DND-41 (cell line): ENCODE data around the gene IFI44.
A peak's percentile ranks its signal among the peaks of the same experiment; 100 is the strongest.

Source experiments
- ATAC-seq: fragments of 200-7000 bp; cut with Tn5 transposase; 3 replicates; pipeline ENCODE4 v1.9.1; 2021; ENCODE audit warnings: low read depth; ENCODE audit not compliant: insufficient read depth
- DNase-seq: peaks from one replicate; pipeline ENCODE4 v3.0.0-alpha.2; 2020
- H2AFZ ChIP-seq: 2 replicates; pipeline ENCODE4 v1.6.0; 2012; ENCODE audit warnings: low read depth, low read length
- H3K27ac ChIP-seq: 2 replicates; pipeline ENCODE4 v1.5.1; 2012; ENCODE audit warnings: low read length, inconsistent platforms
- H3K27me3 ChIP-seq: fragments of 200-600 bp; sonication (generic); 2 replicates; pipeline ENCODE4 v1.6.0; 2012; ENCODE audit warnings: low read length, mild to moderate bottlenecking, inconsistent platforms; ENCODE audit not compliant: insufficient read depth, poor library complexity
- H3K36me3 ChIP-seq: 2 replicates; pipeline ENCODE4 v1.5.1; 2012; ENCODE audit warnings: low read length, inconsistent platforms; ENCODE audit not compliant: insufficient read depth
- H3K4me1 ChIP-seq: 2 replicates; pipeline ENCODE4 v1.5.1; 2012; ENCODE audit warnings: mild to moderate bottlenecking, low read length; ENCODE audit not compliant: insufficient read depth
- H3K4me2 ChIP-seq: 2 replicates; pipeline ENCODE4 v1.6.0; 2012; ENCODE audit warnings: mild to moderate bottlenecking, moderate library complexity, low read length, inconsistent platforms; ENCODE audit not compliant: insufficient read depth
- H3K4me3 ChIP-seq, 2 experiments: fragments of 200-600 bp in 1 of 2; shearing (Covaris generic) in 1 of 2; 2 replicates each; pipeline ENCODE4 v1.5.1; 2012 to 2016; ENCODE audit warnings: inconsistent platforms in 2 of 2, low read length in 2 of 2, mild to moderate bottlenecking in 2 of 2, low read depth in 1 of 2, moderate library complexity in 1 of 2
- H3K79me2 ChIP-seq: 2 replicates; pipeline ENCODE4 v1.6.0; 2012; ENCODE audit warnings: low read length, inconsistent platforms; ENCODE audit not compliant: insufficient read depth
- H3K9ac ChIP-seq: 2 replicates; pipeline ENCODE4 v1.6.0; 2012; ENCODE audit warnings: low read depth, mild to moderate bottlenecking, inconsistent platforms, low read length, moderate library complexity
- H3K9me3 ChIP-seq: 2 replicates; pipeline ENCODE4 v1.5.1; 2012; ENCODE audit warnings: low read length, moderate library complexity, mild to moderate bottlenecking, inconsistent platforms; ENCODE audit not compliant: insufficient read depth, severe bottlenecking
- H4K20me1 ChIP-seq: 2 replicates; pipeline ENCODE4 v1.6.0; 2012; ENCODE audit warnings: low read length; ENCODE audit not compliant: insufficient read depth
- EZH2 ChIP-seq: IDR thresholded peaks from 3 replicates; pipeline ENCODE4 v1.6.1; 2012; ENCODE audit warnings: borderline replicate concordance, low read depth, mild to moderate bottlenecking, moderate library complexity, low read length, inconsistent platforms; ENCODE audit not compliant: severe bottlenecking
- TF ChIP-seq, protein P1 (sequence below): IDR thresholded peaks from 2 replicates; pipeline ENCODE4 v1.5.1; 2012; ENCODE audit warnings: borderline replicate concordance, low read length, moderate library complexity, mild to moderate bottlenecking; ENCODE audit not compliant: poor library complexity, severe bottlenecking; ENCODE audit errors: extremely low read depth

Gene IFI44

GRCh38 chr1:78640462-78640861 lies 9.2 kb upstream of the IFI44 start:
- no peak overlapping the region for H3K9ac ChIP-seq
- H3K4me3 ChIP-seq, result no peak overlapping the region
- TF ChIP-seq EZH2, result no peak
- TF ChIP-seq, protein P1, sequence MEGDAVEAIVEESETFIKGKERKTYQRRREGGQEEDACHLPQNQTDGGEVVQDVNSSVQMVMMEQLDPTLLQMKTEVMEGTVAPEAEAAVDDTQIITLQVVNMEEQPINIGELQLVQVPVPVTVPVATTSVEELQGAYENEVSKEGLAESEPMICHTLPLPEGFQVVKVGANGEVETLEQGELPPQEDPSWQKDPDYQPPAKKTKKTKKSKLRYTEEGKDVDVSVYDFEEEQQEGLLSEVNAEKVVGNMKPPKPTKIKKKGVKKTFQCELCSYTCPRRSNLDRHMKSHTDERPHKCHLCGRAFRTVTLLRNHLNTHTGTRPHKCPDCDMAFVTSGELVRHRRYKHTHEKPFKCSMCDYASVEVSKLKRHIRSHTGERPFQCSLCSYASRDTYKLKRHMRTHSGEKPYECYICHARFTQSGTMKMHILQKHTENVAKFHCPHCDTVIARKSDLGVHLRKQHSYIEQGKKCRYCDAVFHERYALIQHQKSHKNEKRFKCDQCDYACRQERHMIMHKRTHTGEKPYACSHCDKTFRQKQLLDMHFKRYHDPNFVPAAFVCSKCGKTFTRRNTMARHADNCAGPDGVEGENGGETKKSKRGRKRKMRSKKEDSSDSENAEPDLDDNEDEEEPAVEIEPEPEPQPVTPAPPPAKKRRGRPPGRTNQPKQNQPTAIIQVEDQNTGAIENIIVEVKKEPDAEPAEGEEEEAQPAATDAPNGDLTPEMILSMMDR, result no peak
- no peaks in the 10 kb centered on the region for H3K36me3 ChIP-seq
- no peak for ATAC-seq
- no peak overlapping the region for H2AFZ ChIP-seq
- no peak for DNase-seq
- no peaks in the 10 kb centered on the region for H3K27me3 ChIP-seq
- H4K20me1 ChIP-seq, result no peaks in the 10 kb centered on the region
- H3K79me2 ChIP-seq, result no peaks in the 10 kb centered on the region
- no peaks in the 10 kb centered on the region for H3K9me3 ChIP-seq
- H3K27ac ChIP-seq, result no peak overlapping the region
- peaks cover 10% of the 10 kb centered on the region for H3K4me1 ChIP-seq
- no peak overlapping the region for H3K4me2 ChIP-seq

- H3K4me2 ChIP-seq, result no peak overlapping the region
- no peaks in the 10 kb centered on the region for H3K9me3 ChIP-seq
- H3K36me3 ChIP-seq, result no peaks in the 10 kb centered on the region
- ATAC-seq (no peak), DNase-seq (no peak)
- no peak overlapping the region for H3K9ac ChIP-seq
- TF ChIP-seq, protein P1, result no peak
- TF ChIP-seq EZH2, result no peak
- no peak overlapping the region for H3K27ac ChIP-seq
- H3K79me2 ChIP-seq, result no peaks in the 10 kb centered on the region
- H3K27me3 ChIP-seq, result no peaks in the 10 kb centered on the region
- H2AFZ ChIP-seq, result no peak overlapping the region
- peaks cover 21% of the 10 kb centered on the region for H3K4me1 ChIP-seq
- H4K20me1 ChIP-seq, result no peaks in the 10 kb centered on the region
- no peak overlapping the region for H3K4me3 ChIP-seq
Measured at GRCh38 chr1:78641558-78641957, 8.1 kb upstream of the IFI44 start.

DNA sequence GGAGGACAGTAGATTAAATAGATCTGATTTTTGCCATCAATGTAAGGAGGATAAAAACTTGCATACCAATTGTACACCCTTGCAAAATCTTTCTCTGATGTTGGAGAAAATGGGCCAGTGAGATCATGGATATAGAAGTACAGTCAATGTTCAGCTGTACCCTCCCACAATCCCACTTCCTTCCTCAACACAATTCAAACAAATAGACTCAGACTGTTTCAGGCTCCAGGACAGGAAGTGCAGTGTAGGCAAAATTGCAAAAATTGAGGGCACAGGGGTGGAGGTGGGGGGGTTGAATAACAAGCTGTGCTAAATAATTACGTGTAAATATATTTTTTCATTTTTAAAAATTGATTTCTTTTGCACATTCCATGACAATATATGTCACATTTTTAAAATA lies 3.9 kb upstream of the IFI44 start:
- Histone ChIP-seq H3K27ac (peak overlapping the region; percentile 66), H4K20me1 (no peaks in the 10 kb centered on the region), H3K4me1 (peaks cover 37% of the 10 kb centered on the region), H2AFZ (peak overlapping the region; percentile 23; the same call in 1 of the 2 replicates), H3K79me2 (peaks cover 11% of the 10 kb centered on the region), H3K4me3 (peak overlapping the region in 1 of 2 experiments; percentile 12; a peak in 2 of 4 replicates), H3K9ac (peak overlapping the region; percentile 29; the same call in 1 of the 2 replicates), H3K9me3 (peaks cover 4% of the 10 kb centered on the region), H3K4me2 (peak overlapping the region; percentile 40), H3K36me3 (no peaks in the 10 kb centered on the region), H3K27me3 (no peaks in the 10 kb centered on the region)
- TF ChIP-seq EZH2, result no peak
- TF ChIP-seq, protein P1, result no peak
- DNase-seq (peak; percentile 72), ATAC-seq (peak; percentile 87)

- Histone ChIP-seq H3K27me3 (no peaks in the 10 kb centered on the region), H3K4me3 (no peak overlapping the region), H3K4me2 (no peak overlapping the region), H2AFZ (no peak overlapping the region), H3K36me3 (no peaks in the 10 kb centered on the region), H3K4me1 (peaks cover 45% of the 10 kb centered on the region), H4K20me1 (no peaks in the 10 kb centered on the region; the same call in 1 of the 2 replicates), H3K79me2 (peaks cover 26% of the 10 kb centered on the region), H3K9ac (no peak overlapping the region), H3K9me3 (peaks cover 4% of the 10 kb centered on the region), H3K27ac (peak overlapping the region; percentile 43)
- TF ChIP-seq EZH2, result no peak
- TF ChIP-seq, protein P1, result no peak
- no peak for ATAC-seq
- DNase-seq, result no peak
Measured at GRCh38 chr1:78647238-78647637, 2.4 kb upstream of the IFI44 start.
